HepG2 (cell line): Measurements from ENCODE around the gene RRP8. TPM values are rescaled to one million over a fixed set of nuclear protein-coding genes. Genes with fewer than 3 reads are reported as not detected.

ENCODE experiments used
- DRAP1 ChIP-seq: IDR thresholded peaks from 2 replicates; pipeline ENCODE4 v1.6.1; 2016; ENCODE audit warnings: missing genetic modification reagents, missing compliant biosample characterization
- EED ChIP-seq: sonication (generic); formaldehyde crosslinking; IDR thresholded peaks from 2 replicates; pipeline ENCODE4 v1.5.0; 2020; ENCODE audit warnings: mild to moderate bottlenecking, missing genetic modification reagents
- GMEB1 ChIP-seq: sonication (generic); formaldehyde crosslinking; IDR thresholded peaks from 2 replicates; pipeline ENCODE4 v1.5.1; 2020; ENCODE audit warnings: missing genetic modification reagents, mild to moderate bottlenecking, borderline replicate concordance
- KAT7 ChIP-seq: IDR thresholded peaks from 2 replicates; pipeline ENCODE4 v1.6.1; 2018; ENCODE audit warnings: borderline replicate concordance, missing compliant biosample characterization
- MYNN ChIP-seq: sonication (generic); formaldehyde crosslinking; IDR thresholded peaks from 2 replicates; pipeline ENCODE4 v1.4.0; 2020; ENCODE audit warnings: mild to moderate bottlenecking, low read depth, missing genetic modification reagents
- PHF20 ChIP-seq: sonication (generic); formaldehyde crosslinking; IDR thresholded peaks from 2 replicates; pipeline ENCODE4 v1.5.0; 2020; ENCODE audit warnings: mild to moderate bottlenecking, missing genetic modification reagents
- RBM39 ChIP-seq: fragments of 200-400 bp; formaldehyde crosslinking; IDR thresholded peaks from one replicate; pipeline ENCODE4 v1.6.1; 2018; ENCODE audit warnings: antibody characterized with exemption, mild to moderate bottlenecking, low read depth, low read length; ENCODE audit not compliant: poor library complexity, severe bottlenecking
- RFX1 ChIP-seq: fragments of 450-650 bp; IDR thresholded peaks from 2 replicates; pipeline ENCODE4 v1.6.1; 2017
- SKIL ChIP-seq: sonication (generic); formaldehyde crosslinking; IDR thresholded peaks from 2 replicates; pipeline ENCODE4 v1.8.0; 2022; ENCODE audit warnings: missing genetic modification reagents, mild to moderate bottlenecking, moderate library complexity, borderline replicate concordance
- SNAPC5 ChIP-seq: sonication (generic); formaldehyde crosslinking; IDR thresholded peaks from 2 replicates; pipeline ENCODE4 v1.8.1; 2023; ENCODE audit warnings: mild to moderate bottlenecking, missing genetic modification reagents, borderline replicate concordance
- SP1 ChIP-seq, 2 experiments: fragments of 450-650 bp in 1 of 2; sonication (generic) in 1 of 2; formaldehyde crosslinking in 1 of 2; IDR thresholded peaks; 2 replicates each; pipeline versions ENCODE4 v1.4.0 to v1.6.1; 2016 to 2020; ENCODE audit warnings: missing genetic modification reagents in 1 of 2
- SRF ChIP-seq: IDR thresholded peaks from 2 replicates; pipeline ENCODE4 v1.6.1; 2011; ENCODE audit warnings: mild to moderate bottlenecking, low read depth, low read length, moderate library complexity
- TRIM24 ChIP-seq: sonication (generic); formaldehyde crosslinking; IDR thresholded peaks from 2 replicates; pipeline ENCODE4 v1.8.0; 2022; ENCODE audit warnings: mild to moderate bottlenecking, missing genetic modification reagents
- ZBTB1 ChIP-seq: sonication (generic); formaldehyde crosslinking; IDR thresholded peaks from 2 replicates; pipeline ENCODE4 v1.4.0; 2020; ENCODE audit warnings: missing genetic modification reagents, borderline replicate concordance
- ZBTB14 ChIP-seq: sonication (generic); formaldehyde crosslinking; IDR thresholded peaks from 2 replicates; pipeline ENCODE4 v1.4.0; 2020; ENCODE audit warnings: missing genetic modification reagents
- ZFP90 ChIP-seq: sonication (generic); formaldehyde crosslinking; IDR thresholded peaks from 2 replicates; pipeline ENCODE4 v1.8.0; 2022; ENCODE audit warnings: missing genetic modification reagents, mild to moderate bottlenecking, inconsistent platforms, borderline replicate concordance
- ZNF512B ChIP-seq: sonication (generic); formaldehyde crosslinking; IDR thresholded peaks from 2 replicates; pipeline ENCODE4 v1.5.1; 2020; ENCODE audit warnings: missing genetic modification reagents, mild to moderate bottlenecking, borderline replicate concordance
- ZNF558 ChIP-seq: sonication (generic); formaldehyde crosslinking; IDR thresholded peaks from 2 replicates; pipeline ENCODE4 v1.9.0; 2022; ENCODE audit warnings: mild to moderate bottlenecking, missing genetic modification reagents, borderline replicate concordance
- ZNF772 ChIP-seq: sonication (generic); formaldehyde crosslinking; IDR thresholded peaks from 2 replicates; pipeline ENCODE4 v1.5.0; 2020; ENCODE audit warnings: mild to moderate bottlenecking, missing genetic modification reagents
- ZSCAN29 ChIP-seq: sonication (generic); formaldehyde crosslinking; conservative IDR thresholded peaks from 2 replicates; pipeline ENCODE4 v1.4.0; 2020; ENCODE audit warnings: mild to moderate bottlenecking, missing genetic modification reagents
- polyA plus RNA-seq, 8 experiments: library from polyadenylated mRNA; depleted of rRNA in 3 of 8; stranded (reverse) in 7 of 8; unstranded in 1 of 8; fragments of >200 nt; fragmentation: Illumina TruSeq in 4 of 8; extraction: Trizol in 4 of 8; gene quantifications; 2 replicates each; pipeline versions ENCODE4 v1.2.1 to v1.2.3, GENCODE V29; 2011 to 2016; ENCODE audit warnings: low read depth in 4 of 8, missing spikeins in 1 of 8, mixed read lengths in 1 of 8; ENCODE audit not compliant: insufficient read depth in 1 of 8
- total RNA-seq, 5 experiments: library from RNA; depleted of rRNA; stranded (reverse); fragments of >200 nt; fragmentation: Illumina TruSeq; extraction: Trizol; gene quantifications; 2 replicates each; pipeline ENCODE4 v1.2.3, GENCODE V29; 2016; ENCODE audit warnings: low read depth in 1 of 5

RRP8 gene
- total and polyA plus RNA-seq, 2 of the 13 experiments (the other 11 are each of a cell fraction or from before 2014, with no cell fraction given), result 7.2 to 21.6 TPM

- TF ChIP-seq ZNF512B (CRISPR knock-in tag) (no peak), RFX1 (no peak), DRAP1 (CRISPR knock-in tag) (peak; percentile 70), ZSCAN29 (CRISPR knock-in tag) (peak; percentile 22; the same call in 1 of the 2 replicates), ZNF772 (peak; percentile 94), TRIM24 (CRISPR knock-in tag) (peak; percentile 30; the same call in 1 of the 2 replicates), ZBTB14 (CRISPR knock-in tag) (no peak), SKIL (CRISPR knock-in tag) (peak; percentile 81), GMEB1 (peak; percentile 89), ZBTB1 (CRISPR knock-in tag) (no peak), SRF (peak; percentile 6; the same call in 1 of the 2 replicates), ZFP90 (no peak), KAT7 (CRISPR knock-in tag) (peak; percentile 93), MYNN (CRISPR knock-in tag) (no peak), ZNF558 (peak; percentile 95), SP1 (IDR thresholded peaks at IDR 0.05) (no peak), SP1 (CRISPR knock-in tag; IDR thresholded peaks at IDR 0.05) (peak; percentile 86), PHF20 (CRISPR knock-in tag) (peak; percentile 92), EED (CRISPR knock-in tag) (peak; percentile 55; the same call in 1 of the 2 replicates), RBM39 (peak; percentile 73), SNAPC5 (CRISPR knock-in tag) (peak; percentile 61; the same call in 1 of the 2 replicates)
These were observed at the start of gene RRP8, which contains the start of gene ILK (continued) for GRCh38 chr11:6603287-6604080.
